ENCODE results near the gene PARP12.

PARP12 gene

DNA sequence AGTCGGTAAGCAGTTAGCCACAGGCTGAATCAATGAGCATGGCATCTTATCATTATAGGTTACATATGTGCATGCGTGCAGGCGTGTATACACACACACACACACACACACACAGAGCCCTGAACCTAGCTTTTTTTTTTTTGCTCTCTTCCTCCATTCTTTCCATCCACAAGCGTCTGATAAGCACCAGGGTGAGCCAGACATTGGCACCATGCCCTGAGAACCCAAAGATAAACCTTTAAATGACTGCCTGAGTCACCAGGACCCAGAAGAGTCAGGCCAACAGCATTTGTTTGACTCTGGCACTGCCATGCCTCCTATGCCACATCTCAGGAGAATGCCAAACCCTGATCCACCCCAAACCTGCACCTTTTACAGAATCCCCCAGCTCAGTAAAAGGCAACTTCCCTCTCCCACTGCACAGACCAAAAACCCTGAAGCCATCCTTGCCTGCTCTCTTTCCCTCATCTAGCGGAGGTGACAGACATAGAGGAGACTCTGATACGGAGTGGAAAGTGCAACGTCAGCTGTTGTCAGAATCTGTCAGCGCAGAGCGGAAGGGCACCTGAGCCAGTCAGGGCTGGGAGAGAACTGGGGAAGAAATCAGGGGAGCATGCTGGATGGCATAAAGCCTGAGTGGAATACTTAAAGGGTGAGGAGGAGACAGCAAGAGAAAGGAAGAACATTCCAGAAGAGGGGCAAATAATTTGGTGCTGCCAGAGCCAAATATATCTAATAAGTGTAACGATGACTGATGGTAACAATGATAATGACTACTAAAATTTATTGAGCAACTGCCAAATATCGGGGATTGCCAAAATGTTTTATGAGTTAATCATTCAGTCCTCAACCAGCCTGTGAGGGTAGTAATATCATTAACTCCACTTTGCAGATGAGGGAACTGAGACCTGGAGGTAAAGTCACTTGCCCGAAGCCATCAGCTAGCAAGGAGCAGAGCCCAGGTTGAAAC is 3.2 kb downstream of the PARP12 start:
- TF ChIP-seq, protein P1, sequence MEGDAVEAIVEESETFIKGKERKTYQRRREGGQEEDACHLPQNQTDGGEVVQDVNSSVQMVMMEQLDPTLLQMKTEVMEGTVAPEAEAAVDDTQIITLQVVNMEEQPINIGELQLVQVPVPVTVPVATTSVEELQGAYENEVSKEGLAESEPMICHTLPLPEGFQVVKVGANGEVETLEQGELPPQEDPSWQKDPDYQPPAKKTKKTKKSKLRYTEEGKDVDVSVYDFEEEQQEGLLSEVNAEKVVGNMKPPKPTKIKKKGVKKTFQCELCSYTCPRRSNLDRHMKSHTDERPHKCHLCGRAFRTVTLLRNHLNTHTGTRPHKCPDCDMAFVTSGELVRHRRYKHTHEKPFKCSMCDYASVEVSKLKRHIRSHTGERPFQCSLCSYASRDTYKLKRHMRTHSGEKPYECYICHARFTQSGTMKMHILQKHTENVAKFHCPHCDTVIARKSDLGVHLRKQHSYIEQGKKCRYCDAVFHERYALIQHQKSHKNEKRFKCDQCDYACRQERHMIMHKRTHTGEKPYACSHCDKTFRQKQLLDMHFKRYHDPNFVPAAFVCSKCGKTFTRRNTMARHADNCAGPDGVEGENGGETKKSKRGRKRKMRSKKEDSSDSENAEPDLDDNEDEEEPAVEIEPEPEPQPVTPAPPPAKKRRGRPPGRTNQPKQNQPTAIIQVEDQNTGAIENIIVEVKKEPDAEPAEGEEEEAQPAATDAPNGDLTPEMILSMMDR (conservative IDR thresholded peaks at IDR 0.05; ENCODE audit: low read depth, low read length): no peak
- peak; percentile 83 for DNase-seq (ENCODE audit: low read depth)
- no peak overlapping the region for H3K4me3 ChIP-seq (ENCODE audit: low read depth, low read length)

DNA sequence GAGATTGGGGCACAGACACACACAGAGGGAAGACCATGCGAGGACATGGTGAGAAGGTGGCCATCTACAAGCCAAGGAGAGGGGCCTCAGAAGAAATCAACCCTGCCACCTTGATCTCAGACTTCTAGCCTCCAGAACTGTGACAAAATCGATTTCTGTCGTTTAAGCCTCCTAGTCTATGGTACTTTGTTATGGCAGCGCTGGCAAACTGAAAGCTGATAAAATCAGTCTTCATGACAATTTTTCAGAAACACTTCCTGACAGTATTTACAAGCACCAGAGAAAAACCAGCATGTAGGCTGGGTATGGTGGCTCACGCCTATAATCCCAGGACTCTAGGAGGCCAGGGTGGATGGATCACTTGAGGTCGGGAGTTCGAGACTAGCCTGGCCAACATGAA is 4.2 kb downstream of the PARP12 start:
- H3K4me3 ChIP-seq (ENCODE audit: low read depth, low read length): no peak overlapping the region
- DNase-seq (ENCODE audit: low read depth): no peak
- TF ChIP-seq, protein P1 (conservative IDR thresholded peaks at IDR 0.05; ENCODE audit: low read depth, low read length): no peak

DNA sequence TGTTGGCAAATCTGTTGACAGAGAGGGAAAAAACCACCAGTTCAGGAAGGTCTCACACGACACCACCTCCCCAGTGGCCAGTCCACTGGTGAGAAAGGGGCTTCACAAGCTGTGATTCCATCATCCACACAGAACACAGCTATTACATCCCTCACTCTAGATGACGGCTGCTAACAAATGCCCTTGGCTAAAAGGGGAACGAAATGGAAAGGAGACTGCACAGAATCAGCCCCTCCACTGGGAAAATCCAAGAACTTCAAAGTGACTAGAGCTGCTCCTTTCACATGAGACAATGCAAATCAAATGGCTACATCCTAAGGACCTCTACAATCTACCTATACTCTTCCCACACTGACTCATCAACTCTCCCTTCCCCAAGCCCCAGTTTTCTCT is 5.6 kb downstream of the PARP12 start:
- H3K4me3 ChIP-seq (ENCODE audit: low read depth, low read length): no peak overlapping the region
- DNase-seq (ENCODE audit: low read depth): no peak
- TF ChIP-seq, protein P1 (conservative IDR thresholded peaks at IDR 0.05; ENCODE audit: low read depth, low read length): no peak

DNA sequence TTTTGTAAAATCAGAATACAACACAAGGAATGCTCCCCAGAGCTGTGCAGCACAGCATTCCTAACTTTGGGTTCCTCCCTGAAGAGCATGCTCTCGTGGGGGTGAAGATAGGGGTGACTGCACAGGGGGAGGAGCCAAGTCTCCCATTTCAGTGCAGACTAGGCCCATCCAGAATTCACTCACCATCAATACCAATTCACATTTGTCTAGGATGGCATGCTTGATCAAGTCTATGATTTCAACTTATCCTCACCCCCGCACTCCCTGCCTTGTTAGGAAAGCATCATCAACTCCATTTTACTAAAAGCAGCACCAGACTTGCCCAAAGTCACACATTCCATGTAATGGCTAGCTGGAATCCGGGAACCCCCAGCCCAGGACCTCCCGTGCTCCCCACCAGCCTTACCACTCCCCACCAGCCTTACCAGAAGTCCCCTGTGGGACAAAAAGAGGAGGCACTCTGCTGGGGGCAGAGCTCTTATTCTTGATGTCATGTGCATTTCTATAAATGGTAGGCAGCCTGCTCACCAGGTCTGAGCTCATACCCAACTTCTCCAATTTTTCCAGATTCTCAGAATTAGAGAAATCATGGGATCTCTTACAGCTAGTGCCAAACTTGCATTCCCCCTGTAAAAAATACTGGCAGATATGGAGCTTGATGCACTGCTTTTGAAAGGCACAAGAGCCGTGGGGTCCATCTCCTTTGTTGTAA is 6.2 kb downstream of the PARP12 start:
- TF ChIP-seq, protein P1 (conservative IDR thresholded peaks at IDR 0.05; ENCODE audit: low read depth, low read length): no peak

DNA sequence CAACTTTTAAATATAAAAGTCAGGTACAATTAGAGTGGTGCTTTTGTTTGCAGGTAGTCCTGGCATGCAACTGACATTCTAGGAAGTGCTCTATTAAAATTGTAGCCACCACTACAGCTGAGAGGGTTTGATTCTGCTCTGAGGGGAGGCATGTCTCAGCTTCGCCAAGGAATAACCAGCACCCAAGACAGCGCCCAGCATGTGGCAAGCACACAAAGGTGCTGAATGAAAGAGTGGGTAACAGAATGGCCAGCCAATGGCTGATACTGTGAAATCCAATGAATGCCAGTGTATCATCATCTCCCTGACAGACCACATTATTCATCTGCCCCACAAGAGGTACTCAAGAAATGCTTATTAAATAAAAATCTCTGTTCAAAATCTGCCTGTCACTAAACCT is 6.9 kb downstream of the PARP12 start:
- TF ChIP-seq, protein P1 (conservative IDR thresholded peaks at IDR 0.05; ENCODE audit: low read depth, low read length): no peak
- DNase-seq (ENCODE audit: low read depth): no peak

More for the DNA sequence above, 6.2 kb downstream of the PARP12 start:
- no peak for DNase-seq (ENCODE audit: low read depth)
- no peak overlapping the region for H3K4me3 ChIP-seq (ENCODE audit: low read depth, low read length)

DNA sequence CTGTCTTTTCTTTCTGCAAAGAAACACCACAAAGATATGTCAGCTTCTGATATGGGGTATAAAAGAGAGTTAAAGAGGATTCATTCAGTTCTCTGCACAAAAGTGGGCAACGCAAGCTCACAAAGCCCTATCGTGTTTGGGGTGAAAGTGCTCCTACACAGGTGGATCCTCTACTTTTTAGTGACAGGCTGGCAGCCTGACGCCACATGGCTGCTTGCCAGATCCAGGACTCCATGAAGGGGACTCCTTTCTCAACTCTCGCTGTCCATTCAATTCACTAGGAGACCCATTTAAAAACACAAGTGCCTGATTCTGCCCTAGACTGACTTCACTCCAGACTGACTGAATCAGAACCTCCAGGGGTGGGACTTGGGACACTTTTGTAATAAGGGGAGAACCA is 8.0 kb downstream of the PARP12 start:
- H3K4me3 ChIP-seq (ENCODE audit: low read depth, low read length): no peak overlapping the region

More for the DNA sequence above, 6.9 kb downstream of the PARP12 start:
- H3K4me3 ChIP-seq (ENCODE audit: low read depth, low read length): no peak overlapping the region

More for the DNA sequence above, 8.0 kb downstream of the PARP12 start:
- DNase-seq (ENCODE audit: low read depth): no peak
- TF ChIP-seq, protein P1 (conservative IDR thresholded peaks at IDR 0.05; ENCODE audit: low read depth, low read length): no peak

Data from choroid plexus epithelial cell (primary cell).